Glutamatergic neuron (in vitro differentiated cells): ENCODE measurements around the gene CORIN. TPM values are rescaled to one million over a fixed set of nuclear protein-coding genes. Genes with fewer than 3 reads are reported as not detected.

Experiments
- DNase-seq: peaks from one replicate; pipeline ENCODE4 v3.0.0; 2022
- H3K27ac Mint-ChIP-seq: one replicate; pipeline ENCODE4 v1.8.0; 2020; ENCODE audit warnings: mild to moderate bottlenecking, mixed read lengths, inconsistent platforms; ENCODE audit not compliant: unreplicated experiment
- H3K27me3 Mint-ChIP-seq: one replicate; pipeline ENCODE4 v1.8.0; 2020; ENCODE audit warnings: mild to moderate bottlenecking, moderate library complexity, mixed read lengths, inconsistent platforms; ENCODE audit not compliant: unreplicated experiment
- H3K36me3 Mint-ChIP-seq: one replicate; pipeline ENCODE4 v1.8.0; 2020; ENCODE audit warnings: mild to moderate bottlenecking, mixed read lengths, inconsistent platforms; ENCODE audit not compliant: unreplicated experiment
- H3K4me1 Mint-ChIP-seq: one replicate; pipeline ENCODE4 v1.8.0; 2020; ENCODE audit warnings: mild to moderate bottlenecking, low read depth, mixed read lengths, inconsistent platforms; ENCODE audit not compliant: unreplicated experiment
- H3K4me3 Mint-ChIP-seq: one replicate; pipeline ENCODE4 v1.8.0; 2020; ENCODE audit warnings: mild to moderate bottlenecking, mixed read lengths, inconsistent platforms; ENCODE audit not compliant: unreplicated experiment
- H3K9me3 Mint-ChIP-seq: one replicate; pipeline ENCODE4 v1.8.0; 2020; ENCODE audit warnings: mild to moderate bottlenecking, moderate library complexity, mixed read lengths, inconsistent platforms; ENCODE audit not compliant: unreplicated experiment
- CTCF ChIP-seq: fragments of 200-600 bp; sonication (generic); IDR thresholded peaks from one replicate; pipeline ENCODE4 v1.5.0; 2021; ENCODE audit not compliant: partially characterized antibody, unreplicated experiment
- total RNA-seq: library from RNA; stranded (reverse); fragmentation: NEBNext Ultra II Directional; extraction: Animal tissue kit (Norgen Biotek cat#: 25700); gene quantifications from one replicate; pipeline ENCODE4 v1.2.1, GENCODE V29; 2021; ENCODE audit not compliant: unreplicated experiment

Gene CORIN
- total RNA-seq, 1 donor from 2014 or later, result 0.32 TPM

GRCh38 chr4:47819178-47819577 lies 18.7 kb downstream of the CORIN start:
- Mint-ChIP-seq H3K4me3 (no peak overlapping the region), H3K27me3 (peaks cover 2% of the 10 kb centered on the region), H3K4me1 (no peaks in the 10 kb centered on the region), H3K36me3 (no peaks in the 10 kb centered on the region), H3K27ac (no peak overlapping the region), H3K9me3 (no peaks in the 10 kb centered on the region)
- no peak for TF ChIP-seq CTCF
- DNase-seq, result no peak

GRCh38 chr4:47817275-47817674 lies 20.6 kb downstream of the CORIN start:
- no peak overlapping the region for H3K4me3 Mint-ChIP-seq

GRCh38 chr4:47816748-47817147 lies 21.1 kb downstream of the CORIN start:
- H3K9me3 Mint-ChIP-seq, result no peaks in the 10 kb centered on the region
- H3K27ac Mint-ChIP-seq, result no peak overlapping the region
- no peak for DNase-seq
- H3K36me3 Mint-ChIP-seq, result no peaks in the 10 kb centered on the region
- H3K4me3 Mint-ChIP-seq, result no peak overlapping the region
- no peaks in the 10 kb centered on the region for H3K27me3 Mint-ChIP-seq
- no peak for TF ChIP-seq CTCF
- no peaks in the 10 kb centered on the region for H3K4me1 Mint-ChIP-seq

More at GRCh38 chr4:47817275-47817674, 20.6 kb downstream of the CORIN start:
- H3K36me3 Mint-ChIP-seq, result no peaks in the 10 kb centered on the region
- no peaks in the 10 kb centered on the region for H3K27me3 Mint-ChIP-seq
- no peaks in the 10 kb centered on the region for H3K9me3 Mint-ChIP-seq
- no peak for DNase-seq
- no peaks in the 10 kb centered on the region for H3K4me1 Mint-ChIP-seq
- TF ChIP-seq CTCF, result no peak
- no peak overlapping the region for H3K27ac Mint-ChIP-seq

- no peak for TF ChIP-seq CTCF
- no peak overlapping the region for H3K4me3 Mint-ChIP-seq
- no peak for DNase-seq
- no peaks in the 10 kb centered on the region for H3K4me1 Mint-ChIP-seq
- peaks cover 1% of the 10 kb centered on the region for H3K9me3 Mint-ChIP-seq
- H3K27me3 Mint-ChIP-seq, result no peaks in the 10 kb centered on the region
- no peak overlapping the region for H3K27ac Mint-ChIP-seq
- H3K36me3 Mint-ChIP-seq, result no peaks in the 10 kb centered on the region
Measured at GRCh38 chr4:47814618-47815295, 23.1 kb downstream of the CORIN start.

- no peak for TF ChIP-seq CTCF
- Mint-ChIP-seq H3K36me3 (no peaks in the 10 kb centered on the region), H3K4me3 (no peak overlapping the region), H3K27me3 (no peaks in the 10 kb centered on the region), H3K9me3 (peaks cover 1% of the 10 kb centered on the region), H3K27ac (no peak overlapping the region), H3K4me1 (no peaks in the 10 kb centered on the region)
- no peak for DNase-seq
Measured at GRCh38 chr4:47809654-47810203, 28.1 kb downstream of the CORIN start.
